ENCODE results near the gene MLXIP.

MLXIP gene

DNA sequence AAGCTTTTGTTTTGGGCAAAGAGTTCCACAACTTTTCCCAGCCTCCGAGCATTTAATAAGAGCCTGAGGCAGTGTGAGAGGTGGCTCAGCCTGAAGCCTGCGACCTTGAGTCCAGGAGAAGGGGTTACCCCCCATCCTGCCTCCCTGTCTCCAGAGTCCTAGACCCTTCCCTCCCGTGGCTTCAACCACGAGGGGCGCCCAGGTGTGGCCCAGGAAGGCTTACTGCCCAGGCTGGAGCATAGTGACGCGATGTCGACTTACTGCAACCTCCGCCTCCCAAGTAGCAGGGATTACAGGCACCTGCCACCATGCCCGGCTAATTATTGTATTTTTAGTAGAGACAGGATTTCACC is 105.0 kb downstream of the MLXIP start:
- H3K4me2 ChIP-seq = no peak overlapping the region
- H3K36me3 ChIP-seq (ENCODE audit: insufficient read depth) = no peaks in the 10 kb centered on the region
- H4K20me1 ChIP-seq (ENCODE audit: insufficient read depth) = no peaks in the 10 kb centered on the region
- no peak overlapping the region for H3K9ac ChIP-seq
- no peak overlapping the region for H2AFZ ChIP-seq (ENCODE audit: low read depth)
- no peak overlapping the region for H3K27ac ChIP-seq
- no peaks in the 10 kb centered on the region for H3K27me3 ChIP-seq (ENCODE audit: insufficient read depth, low read depth)
- H3K4me1 ChIP-seq (ENCODE audit: low read depth, poor library complexity, severe bottlenecking) = no peaks in the 10 kb centered on the region
- H3K79me2 ChIP-seq (ENCODE audit: insufficient read depth, low read depth) = no peaks in the 10 kb centered on the region
- H3K4me3 ChIP-seq (IDR thresholded peaks at IDR 0.05; ENCODE audit: insufficient read depth, low read depth, low read length) = no peak overlapping the region
- TF ChIP-seq, protein P1, sequence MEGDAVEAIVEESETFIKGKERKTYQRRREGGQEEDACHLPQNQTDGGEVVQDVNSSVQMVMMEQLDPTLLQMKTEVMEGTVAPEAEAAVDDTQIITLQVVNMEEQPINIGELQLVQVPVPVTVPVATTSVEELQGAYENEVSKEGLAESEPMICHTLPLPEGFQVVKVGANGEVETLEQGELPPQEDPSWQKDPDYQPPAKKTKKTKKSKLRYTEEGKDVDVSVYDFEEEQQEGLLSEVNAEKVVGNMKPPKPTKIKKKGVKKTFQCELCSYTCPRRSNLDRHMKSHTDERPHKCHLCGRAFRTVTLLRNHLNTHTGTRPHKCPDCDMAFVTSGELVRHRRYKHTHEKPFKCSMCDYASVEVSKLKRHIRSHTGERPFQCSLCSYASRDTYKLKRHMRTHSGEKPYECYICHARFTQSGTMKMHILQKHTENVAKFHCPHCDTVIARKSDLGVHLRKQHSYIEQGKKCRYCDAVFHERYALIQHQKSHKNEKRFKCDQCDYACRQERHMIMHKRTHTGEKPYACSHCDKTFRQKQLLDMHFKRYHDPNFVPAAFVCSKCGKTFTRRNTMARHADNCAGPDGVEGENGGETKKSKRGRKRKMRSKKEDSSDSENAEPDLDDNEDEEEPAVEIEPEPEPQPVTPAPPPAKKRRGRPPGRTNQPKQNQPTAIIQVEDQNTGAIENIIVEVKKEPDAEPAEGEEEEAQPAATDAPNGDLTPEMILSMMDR (conservative IDR thresholded peaks at IDR 0.05; ENCODE audit: low read depth, low read length) = no peak

GRCh38 chr12:122184517-122184916 is 106.0 kb downstream of the MLXIP start:
- no peak overlapping the region for H3K27ac ChIP-seq
- H2AFZ ChIP-seq (ENCODE audit: low read depth) = no peak overlapping the region
- TF ChIP-seq, protein P1 (conservative IDR thresholded peaks at IDR 0.05; ENCODE audit: low read depth, low read length) = no peak
- H3K9ac ChIP-seq = no peak overlapping the region
- no peaks in the 10 kb centered on the region for H3K27me3 ChIP-seq (ENCODE audit: insufficient read depth, low read depth)
- H3K4me3 ChIP-seq (IDR thresholded peaks at IDR 0.05; ENCODE audit: insufficient read depth, low read depth, low read length) = no peak overlapping the region
- no peak overlapping the region for H3K4me2 ChIP-seq
- H3K79me2 ChIP-seq (ENCODE audit: insufficient read depth, low read depth) = no peaks in the 10 kb centered on the region
- H4K20me1 ChIP-seq (ENCODE audit: insufficient read depth) = no peaks in the 10 kb centered on the region
- no peaks in the 10 kb centered on the region for H3K36me3 ChIP-seq (ENCODE audit: insufficient read depth)
- no peaks in the 10 kb centered on the region for H3K4me1 ChIP-seq (ENCODE audit: low read depth, poor library complexity, severe bottlenecking)

GRCh38 chr12:122185079-122185478 is 106.5 kb downstream of the MLXIP start:
- H3K79me2 ChIP-seq (ENCODE audit: insufficient read depth, low read depth) = no peaks in the 10 kb centered on the region
- H3K4me1 ChIP-seq (ENCODE audit: low read depth, poor library complexity, severe bottlenecking) = no peaks in the 10 kb centered on the region
- no peak overlapping the region for H3K27ac ChIP-seq
- TF ChIP-seq, protein P1 (conservative IDR thresholded peaks at IDR 0.05; ENCODE audit: low read depth, low read length) = no peak
- H3K4me3 ChIP-seq (IDR thresholded peaks at IDR 0.05; ENCODE audit: insufficient read depth, low read depth, low read length) = no peak overlapping the region
- H3K4me2 ChIP-seq = no peak overlapping the region
- H3K36me3 ChIP-seq (ENCODE audit: insufficient read depth) = no peaks in the 10 kb centered on the region
- no peak overlapping the region for H3K9ac ChIP-seq
- H3K27me3 ChIP-seq (ENCODE audit: insufficient read depth, low read depth) = no peaks in the 10 kb centered on the region
- no peaks in the 10 kb centered on the region for H4K20me1 ChIP-seq (ENCODE audit: insufficient read depth)
- no peak overlapping the region for H2AFZ ChIP-seq (ENCODE audit: low read depth)

DNA sequence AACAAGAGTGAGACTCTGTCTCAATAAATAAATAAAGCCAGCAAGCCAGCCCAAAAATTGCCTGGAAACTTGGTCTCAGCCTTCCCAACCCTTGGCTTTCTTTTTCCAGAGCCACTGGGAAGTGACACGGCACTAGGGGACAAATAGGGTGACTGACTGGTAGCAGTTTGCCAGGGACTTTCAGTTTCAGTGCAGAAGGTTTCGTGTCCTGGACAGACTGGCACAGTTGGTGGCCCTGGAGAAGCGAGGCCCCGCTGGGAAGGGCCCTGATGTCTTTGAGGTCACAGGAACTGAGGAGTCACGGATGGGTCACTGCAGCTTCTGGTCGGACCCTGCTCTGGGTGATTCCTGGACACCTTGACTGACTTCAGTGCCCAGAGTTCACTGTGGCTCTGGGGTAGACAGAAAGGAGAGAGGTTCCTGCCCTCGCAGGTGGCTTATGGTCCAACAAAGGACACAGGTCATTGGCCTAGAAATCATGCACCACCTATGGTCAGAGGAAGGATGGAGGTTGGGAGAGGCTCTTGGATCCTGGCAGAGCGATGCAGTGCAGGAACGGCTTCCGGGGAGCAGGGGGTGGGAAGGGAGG is 107.0 kb downstream of the MLXIP start:
- H3K36me3 ChIP-seq (ENCODE audit: insufficient read depth) = no peaks in the 10 kb centered on the region
- no peak overlapping the region for H2AFZ ChIP-seq (ENCODE audit: low read depth)
- H4K20me1 ChIP-seq (ENCODE audit: insufficient read depth) = no peaks in the 10 kb centered on the region
- no peaks in the 10 kb centered on the region for H3K79me2 ChIP-seq (ENCODE audit: insufficient read depth, low read depth)
- no peaks in the 10 kb centered on the region for H3K4me1 ChIP-seq (ENCODE audit: low read depth, poor library complexity, severe bottlenecking)
- no peak overlapping the region for H3K4me3 ChIP-seq (IDR thresholded peaks at IDR 0.05; ENCODE audit: insufficient read depth, low read depth, low read length)
- TF ChIP-seq, protein P1 (conservative IDR thresholded peaks at IDR 0.05; ENCODE audit: low read depth, low read length) = no peak
- H3K9ac ChIP-seq = no peak overlapping the region
- H3K27ac ChIP-seq = no peak overlapping the region
- H3K4me2 ChIP-seq = no peak overlapping the region
- H3K27me3 ChIP-seq (ENCODE audit: insufficient read depth, low read depth) = no peaks in the 10 kb centered on the region
